BE2C (cell line): ENCODE measurements around the gene UBE2F.

Experiments
- DNase-seq: peaks from one replicate; pipeline ENCODE4 v3.0.0-alpha.2; 2020
- H3K27me3 ChIP-seq: fragments of 250-450 bp; sonication (Bioruptor Pico); 2 replicates; pipeline ENCODE4 v1.5.1; 2020; ENCODE audit warnings: mild to moderate bottlenecking
- H3K36me3 ChIP-seq: fragments of 250-450 bp; sonication (Bioruptor Pico); 2 replicates; pipeline ENCODE4 v1.5.1; 2020; ENCODE audit warnings: mild to moderate bottlenecking
- H3K4me1 ChIP-seq: fragments of 250-450 bp; sonication (Bioruptor Pico); 2 replicates; pipeline ENCODE4 v1.5.1; 2020
- H3K4me3 ChIP-seq: 2 replicates; pipeline ENCODE4 v1.5.1; 2011; ENCODE audit warnings: low read depth, low read length
- H3K9me3 ChIP-seq: fragments of 250-450 bp; sonication (Bioruptor Pico); 2 replicates; pipeline ENCODE4 v1.5.1; 2020
- TF ChIP-seq, protein P1 (sequence below): IDR thresholded peaks from 2 replicates; pipeline ENCODE4 v1.5.1; 2012; ENCODE audit warnings: mild to moderate bottlenecking, low read depth, low read length

The UBE2F gene

DNA sequence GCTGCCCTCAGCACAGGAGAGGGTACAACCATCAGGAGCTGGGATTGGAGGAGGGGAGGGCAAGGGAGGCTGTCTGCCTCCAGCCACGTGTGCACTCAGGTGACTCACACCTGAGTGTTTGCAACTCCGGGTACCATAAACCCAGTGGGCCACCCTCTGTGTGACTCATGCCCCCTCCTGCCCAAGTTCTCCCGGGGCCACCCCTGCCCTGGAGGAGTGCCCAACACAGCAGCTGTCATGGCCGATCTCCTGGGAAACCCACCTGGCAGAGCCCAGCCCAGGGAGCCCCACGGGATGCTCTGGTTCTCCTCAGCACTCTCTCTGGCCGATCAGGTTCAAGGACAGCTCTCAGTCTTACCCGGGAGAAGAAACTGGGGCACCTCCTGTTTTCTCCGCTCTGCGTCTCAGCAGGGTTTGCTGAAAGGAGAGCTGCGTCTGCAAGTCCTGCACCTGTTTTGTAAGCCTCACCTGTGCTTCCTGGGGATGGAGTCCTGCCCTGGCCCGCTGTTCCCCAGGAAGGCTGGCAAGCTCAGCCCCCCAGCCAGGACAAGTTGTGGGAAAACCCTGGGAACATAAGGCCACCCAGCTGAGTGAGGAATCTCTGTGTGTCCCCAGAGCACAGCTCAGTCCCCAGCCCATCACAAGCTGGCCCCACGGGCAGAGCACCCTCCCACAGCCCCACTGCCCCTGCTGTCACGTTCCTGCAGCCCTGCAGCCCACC is 44.0 kb upstream of the UBE2F start:
- peak overlapping the region; percentile 66 for H3K4me3 ChIP-seq
- TF ChIP-seq, protein P1, sequence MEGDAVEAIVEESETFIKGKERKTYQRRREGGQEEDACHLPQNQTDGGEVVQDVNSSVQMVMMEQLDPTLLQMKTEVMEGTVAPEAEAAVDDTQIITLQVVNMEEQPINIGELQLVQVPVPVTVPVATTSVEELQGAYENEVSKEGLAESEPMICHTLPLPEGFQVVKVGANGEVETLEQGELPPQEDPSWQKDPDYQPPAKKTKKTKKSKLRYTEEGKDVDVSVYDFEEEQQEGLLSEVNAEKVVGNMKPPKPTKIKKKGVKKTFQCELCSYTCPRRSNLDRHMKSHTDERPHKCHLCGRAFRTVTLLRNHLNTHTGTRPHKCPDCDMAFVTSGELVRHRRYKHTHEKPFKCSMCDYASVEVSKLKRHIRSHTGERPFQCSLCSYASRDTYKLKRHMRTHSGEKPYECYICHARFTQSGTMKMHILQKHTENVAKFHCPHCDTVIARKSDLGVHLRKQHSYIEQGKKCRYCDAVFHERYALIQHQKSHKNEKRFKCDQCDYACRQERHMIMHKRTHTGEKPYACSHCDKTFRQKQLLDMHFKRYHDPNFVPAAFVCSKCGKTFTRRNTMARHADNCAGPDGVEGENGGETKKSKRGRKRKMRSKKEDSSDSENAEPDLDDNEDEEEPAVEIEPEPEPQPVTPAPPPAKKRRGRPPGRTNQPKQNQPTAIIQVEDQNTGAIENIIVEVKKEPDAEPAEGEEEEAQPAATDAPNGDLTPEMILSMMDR: no peak
- no peaks in the 10 kb centered on the region for H3K27me3 ChIP-seq
- DNase-seq: no peak
- H3K4me1 ChIP-seq: peaks cover 9% of the 10 kb centered on the region
- H3K36me3 ChIP-seq: no peaks in the 10 kb centered on the region
- no peaks in the 10 kb centered on the region for H3K9me3 ChIP-seq

GRCh38 chr2:237923481-237924163 is 43.2 kb upstream of the UBE2F start:
- peak; percentile 87 for DNase-seq
- Histone ChIP-seq H3K4me1 (peaks cover 9% of the 10 kb centered on the region; the same call in 1 of the 2 replicates), H3K4me3 (peak overlapping the region; percentile 66), H3K36me3 (no peaks in the 10 kb centered on the region), H3K9me3 (no peaks in the 10 kb centered on the region), H3K27me3 (no peaks in the 10 kb centered on the region)
- TF ChIP-seq, protein P1: peak; percentile 85

- no peaks in the 10 kb centered on the region for H3K27me3 ChIP-seq
- DNase-seq: no peak
- no peak overlapping the region for H3K4me3 ChIP-seq
- TF ChIP-seq, protein P1: no peak
- peaks cover 9% of the 10 kb centered on the region; the same call in 1 of the 2 replicates for H3K4me1 ChIP-seq
- H3K9me3 ChIP-seq: no peaks in the 10 kb centered on the region
- no peaks in the 10 kb centered on the region for H3K36me3 ChIP-seq
Measured at GRCh38 chr2:237924164-237924534, 42.7 kb upstream of the UBE2F start.

DNA sequence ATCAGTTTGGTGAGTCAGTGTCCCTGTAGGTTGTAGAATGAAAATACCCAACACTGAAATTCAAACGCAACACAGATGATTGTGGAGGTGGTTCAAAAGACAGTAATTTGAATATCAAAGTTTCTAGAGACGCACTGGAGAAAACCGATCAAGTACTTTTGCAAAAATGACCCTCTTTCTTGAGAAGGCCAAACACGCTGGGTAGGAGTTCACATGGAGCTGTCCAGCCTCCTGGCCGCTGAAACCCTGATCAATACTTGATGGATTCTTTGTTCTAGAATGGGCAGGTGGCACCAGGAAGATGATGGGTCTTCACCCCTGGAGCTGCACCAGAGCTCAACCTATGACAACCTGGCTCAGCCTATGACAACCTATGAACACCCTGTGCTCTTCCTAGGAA is 39.7 kb upstream of the UBE2F start:
- Histone ChIP-seq H3K9me3 (no peaks in the 10 kb centered on the region), H3K36me3 (no peaks in the 10 kb centered on the region), H3K27me3 (no peaks in the 10 kb centered on the region), H3K4me1 (peaks cover 14% of the 10 kb centered on the region), H3K4me3 (no peak overlapping the region)
- TF ChIP-seq, protein P1: no peak
- no peak for DNase-seq

- DNase-seq: no peak
- H3K4me3 ChIP-seq: no peak overlapping the region
- H3K9me3 ChIP-seq: no peaks in the 10 kb centered on the region
- no peaks in the 10 kb centered on the region for H3K36me3 ChIP-seq
- H3K4me1 ChIP-seq: peaks cover 14% of the 10 kb centered on the region
- TF ChIP-seq, protein P1: no peak
- no peaks in the 10 kb centered on the region for H3K27me3 ChIP-seq
Measured at GRCh38 chr2:237927986-237928385, 38.8 kb upstream of the UBE2F start.

DNA sequence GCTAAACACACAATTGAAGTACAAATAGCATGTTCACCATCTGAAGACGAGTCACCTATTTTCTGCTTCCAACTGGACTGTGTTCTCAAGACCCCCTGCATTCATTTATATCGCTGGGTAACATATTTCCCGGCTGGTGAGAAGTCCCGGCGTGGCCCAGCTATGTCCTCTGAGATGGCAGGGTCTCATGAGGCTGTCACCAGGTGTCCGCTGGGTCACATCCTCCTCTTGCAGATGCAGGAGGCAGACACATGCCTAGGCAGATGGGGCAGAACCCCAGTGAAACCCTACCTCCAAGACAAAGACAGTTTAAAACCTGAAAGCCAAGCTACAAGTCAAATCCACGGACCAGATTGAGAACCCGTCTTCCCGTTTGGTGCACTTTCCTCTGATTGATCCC is 36.8 kb upstream of the UBE2F start:
- TF ChIP-seq, protein P1: no peak
- Histone ChIP-seq H3K36me3 (no peaks in the 10 kb centered on the region), H3K27me3 (no peaks in the 10 kb centered on the region), H3K9me3 (no peaks in the 10 kb centered on the region), H3K4me3 (no peak overlapping the region), H3K4me1 (peaks cover 5% of the 10 kb centered on the region)
- DNase-seq: no peak
